Cardiac fibroblast (primary cell): Measurements from ENCODE around the gene SERGEF.

Source experiments
- DNase-seq, 2 donors: peaks; one replicate each; pipeline versions ENCODE4 v3.0.0 to v3.0.0-alpha.2; 2010; ENCODE audit warnings: low read depth in 2 of 2
- H3K4me3 ChIP-seq, 2 donors: replicated peaks in 1 of 2; 1 replicate in 1 of 2; 2 replicates in 1 of 2; pipeline ENCODE4 v1.5.1; 2011; ENCODE audit warnings: low read depth in 2 of 2, low read length in 2 of 2, mild to moderate bottlenecking in 2 of 2, moderate library complexity in 1 of 2
- CTCF ChIP-seq: IDR thresholded peaks from one replicate; pipeline ENCODE4 v1.5.1; 2011; ENCODE audit warnings: low read depth, mild to moderate bottlenecking, low read length, inconsistent platforms

Gene SERGEF

DNA sequence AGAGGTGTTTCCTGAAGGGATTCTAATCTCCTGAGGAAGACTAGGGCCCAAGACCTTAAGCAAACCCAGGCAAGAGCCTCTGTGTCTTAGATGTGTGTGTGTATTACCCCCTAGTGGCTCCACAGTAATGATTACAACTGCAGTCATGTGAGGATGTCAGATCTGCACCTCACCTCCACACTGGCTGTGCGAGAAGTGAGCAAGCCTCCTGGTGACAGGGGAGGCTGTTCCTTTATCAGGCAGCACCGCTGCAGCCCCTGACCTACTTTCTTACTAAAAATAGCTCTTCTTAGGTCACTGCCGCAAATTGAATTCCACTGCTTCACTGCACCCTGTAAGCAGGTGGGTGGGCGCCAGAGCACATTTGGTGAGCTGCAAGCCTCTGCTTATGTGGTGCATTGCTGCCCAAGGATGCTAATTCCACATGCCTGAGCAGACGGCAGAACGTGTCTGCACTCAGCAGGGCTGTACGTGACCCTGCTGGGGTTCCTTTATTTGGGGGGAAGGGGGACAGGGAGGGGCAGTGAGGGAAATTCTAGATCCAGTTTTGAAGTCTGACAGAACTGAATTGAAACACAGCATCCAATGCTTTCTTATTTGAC, 165.9 kb downstream of the SERGEF start:
- no peak overlapping the region for H3K4me3 ChIP-seq
- DNase-seq, result peak; percentile 18 to 22
- peak; percentile 6 for TF ChIP-seq CTCF

DNA sequence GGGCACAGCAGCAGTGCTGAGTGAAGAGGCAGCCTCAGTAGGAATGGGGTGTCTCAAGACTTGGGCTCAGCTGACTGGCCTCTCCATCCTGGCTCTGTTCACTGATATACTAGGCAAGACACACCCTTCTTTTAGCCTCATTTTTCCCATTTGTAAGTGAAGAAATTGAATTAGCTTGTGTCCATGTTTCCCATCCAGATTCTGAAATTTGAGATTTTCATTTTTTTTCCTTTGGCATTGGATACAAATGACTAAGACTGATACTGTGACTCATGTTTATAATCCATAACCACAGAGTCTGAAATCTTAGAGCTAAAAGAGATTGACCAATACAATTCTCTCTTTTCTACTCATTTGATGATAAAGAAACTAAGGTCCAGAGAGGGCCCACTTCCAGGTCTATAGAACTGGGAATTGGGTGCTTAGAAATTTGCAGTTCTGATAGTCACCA, 167.4 kb downstream of the SERGEF start:
- no peak overlapping the region for H3K4me3 ChIP-seq
- peak; percentile 53 to 56 for DNase-seq
- no peak for TF ChIP-seq CTCF

DNA sequence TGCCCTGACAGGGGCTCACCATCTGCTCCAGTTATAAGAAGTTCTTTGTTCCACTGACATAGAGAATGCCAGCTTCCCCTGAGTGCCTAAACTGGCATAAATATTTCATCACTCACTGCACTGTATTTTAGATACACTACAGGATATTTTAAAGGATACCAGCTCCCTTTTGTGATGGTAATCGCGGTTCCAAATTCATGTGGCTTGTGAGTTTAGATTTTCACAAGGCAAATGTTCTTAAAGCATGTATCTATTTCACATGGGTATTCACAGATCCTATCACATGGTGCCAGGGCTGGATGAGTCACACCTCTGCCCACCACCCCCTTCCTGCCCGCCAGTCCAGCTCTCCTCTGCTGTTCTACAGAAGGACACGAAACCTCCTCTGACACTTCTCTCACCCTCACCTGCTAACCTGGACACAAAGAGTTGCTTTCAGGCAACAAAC, 172.7 kb downstream of the SERGEF start:
- no peak for TF ChIP-seq CTCF
- peak in 1 of 2 donors; percentile 3 for DNase-seq
- no peak overlapping the region for H3K4me3 ChIP-seq

- no peak for TF ChIP-seq CTCF
- no peak for DNase-seq
- no peak overlapping the region for H3K4me3 ChIP-seq
Observed at GRCh38 chr11:17839450-17839849, 173.4 kb downstream of the SERGEF start.

DNA sequence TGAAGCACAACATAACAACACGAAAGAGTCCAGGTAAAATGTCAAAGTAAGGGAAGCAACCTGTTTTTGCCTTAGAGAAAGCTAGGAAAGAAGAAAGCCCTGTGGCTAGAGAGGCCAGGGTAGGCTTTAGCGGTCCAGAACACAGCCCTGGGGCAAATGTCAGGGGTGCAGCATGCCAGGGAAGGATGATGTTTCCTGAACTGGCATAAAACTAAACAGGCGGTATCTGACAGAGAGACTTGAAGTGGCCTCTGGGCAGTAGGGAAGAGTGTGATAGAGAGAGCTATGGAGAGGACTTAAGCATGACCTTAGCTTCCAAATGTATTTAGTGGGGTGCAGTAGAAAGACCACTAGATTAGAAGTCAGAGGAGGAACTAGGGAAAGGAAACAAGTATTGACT, 174.7 kb downstream of the SERGEF start:
- no peak for TF ChIP-seq CTCF
- DNase-seq, result no peak
- H3K4me3 ChIP-seq, result no peak overlapping the region

DNA sequence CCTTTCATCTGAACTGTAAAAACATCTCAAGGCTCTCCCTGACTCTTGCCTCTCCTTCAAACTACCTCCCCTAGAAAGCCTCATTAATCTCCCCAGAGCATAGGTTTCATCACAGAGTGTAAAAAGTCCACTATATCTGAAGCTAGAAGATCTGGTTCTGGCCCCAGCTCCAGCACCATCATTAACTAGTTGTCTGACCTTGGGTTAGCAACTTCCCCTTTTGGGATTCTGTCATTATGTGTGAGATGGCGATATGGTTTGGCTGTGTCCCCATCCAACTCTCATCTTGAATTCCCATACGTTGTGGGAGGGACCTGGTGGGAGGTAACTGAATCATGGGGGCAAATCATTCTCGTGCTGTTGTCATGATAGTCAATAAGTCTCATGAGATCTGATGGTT, 181.0 kb downstream of the SERGEF start:
- TF ChIP-seq CTCF, result no peak
- H3K4me3 ChIP-seq, result no peak overlapping the region
- no peak for DNase-seq

- no peak overlapping the region for H3K4me3 ChIP-seq
- TF ChIP-seq CTCF, result no peak
- DNase-seq, result no peak
Observed at GRCh38 chr11:17831228-17831627, 181.6 kb downstream of the SERGEF start.
